ENCODE results near the gene TST. TPM values are rescaled to one million over a fixed set of nuclear protein-coding genes. Genes with fewer than 3 reads are reported as not detected.

Gene TST
- total and polyA plus RNA-seq, 2 donors (not counting 1 experiment from before 2014, with no cell fraction given): 12.7 to 21.6 TPM

DNA sequence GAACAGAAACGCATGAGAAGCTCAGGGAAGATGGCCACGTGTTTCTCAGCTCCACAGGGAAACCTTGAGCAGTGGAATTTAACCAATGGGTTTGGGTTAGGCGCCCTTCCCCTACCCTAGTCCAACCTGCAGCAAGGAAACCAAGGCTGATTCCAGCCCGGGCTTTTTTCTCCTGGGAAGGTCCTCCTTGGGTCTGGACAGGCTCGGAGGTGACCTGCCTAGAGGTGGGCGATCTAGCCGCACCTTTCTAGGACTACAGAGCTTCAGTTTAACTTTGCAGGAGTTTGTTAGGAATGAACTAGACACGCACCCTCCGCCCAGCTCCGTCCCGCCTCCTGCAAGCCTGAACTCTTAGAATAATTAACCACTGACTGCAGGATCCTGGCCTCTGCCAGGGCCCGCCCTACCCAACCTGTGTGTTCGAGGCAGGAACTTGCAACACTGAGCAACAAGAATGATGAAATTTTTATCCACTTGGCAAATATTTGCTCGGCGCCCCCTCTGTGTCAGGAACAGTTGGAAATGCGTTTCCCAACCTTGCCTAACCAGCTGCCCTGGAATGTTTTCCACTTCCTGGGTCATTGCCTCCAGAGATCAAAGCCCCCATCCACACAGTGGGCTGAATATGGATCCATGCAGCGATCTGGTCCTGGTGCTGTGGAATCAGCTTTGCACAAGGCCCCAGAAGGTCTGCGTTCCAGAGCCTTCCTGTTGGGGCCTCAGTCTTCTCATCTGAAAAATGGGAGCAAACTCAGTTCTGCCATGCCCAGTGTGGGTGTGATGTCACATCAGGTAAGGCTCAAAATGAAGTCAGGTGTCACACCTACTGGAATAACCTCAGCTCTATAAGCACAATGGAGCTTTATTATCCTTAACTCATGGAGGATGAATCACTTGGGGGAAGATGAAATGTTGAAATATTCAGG, 13.6 kb upstream of the TST start:
- Histone ChIP-seq H2AFZ (ENCODE audit: low read length) (no peak overlapping the region), H3K4me1 (ENCODE audit: control insufficient read depth, extremely low read depth, insufficient read depth, low read length) (no peaks in the 10 kb centered on the region), H4K20me1 (ENCODE audit: control insufficient read depth, extremely low read depth, insufficient read depth, low read length) (no peaks in the 10 kb centered on the region), H3K27ac (ENCODE audit: insufficient read depth, low read length) (no peak overlapping the region), H3K9ac (ENCODE audit: insufficient read depth, low read length) (no peak overlapping the region), H3K9me3 (ENCODE audit: control insufficient read depth, insufficient read depth, low read depth, low read length) (no peaks in the 10 kb centered on the region), H3K79me2 (ENCODE audit: control insufficient read depth, insufficient read depth, low read length) (no peaks in the 10 kb centered on the region), H3K36me3 (ENCODE audit: control insufficient read depth, insufficient read depth, low read length) (peaks cover 6% of the 10 kb centered on the region), H3K27me3 (ENCODE audit: control insufficient read depth, insufficient read depth, low read length) (no peaks in the 10 kb centered on the region), H3K4me2 (ENCODE audit: extremely low read depth, insufficient read depth, low read length) (no peak overlapping the region), H3K4me3 (replicated peaks in 1 of 4; ENCODE audit: control extremely low read depth in 1 of 4, insufficient read depth in 1 of 4, low read depth in 3 of 4, low read length in 4 of 4) (no peak overlapping the region)
- no peak for TF ChIP-seq EZH2 (IDR thresholded peaks at IDR 0.05; ENCODE audit: low read length, missing control alignments)
- TF ChIP-seq, protein P1, sequence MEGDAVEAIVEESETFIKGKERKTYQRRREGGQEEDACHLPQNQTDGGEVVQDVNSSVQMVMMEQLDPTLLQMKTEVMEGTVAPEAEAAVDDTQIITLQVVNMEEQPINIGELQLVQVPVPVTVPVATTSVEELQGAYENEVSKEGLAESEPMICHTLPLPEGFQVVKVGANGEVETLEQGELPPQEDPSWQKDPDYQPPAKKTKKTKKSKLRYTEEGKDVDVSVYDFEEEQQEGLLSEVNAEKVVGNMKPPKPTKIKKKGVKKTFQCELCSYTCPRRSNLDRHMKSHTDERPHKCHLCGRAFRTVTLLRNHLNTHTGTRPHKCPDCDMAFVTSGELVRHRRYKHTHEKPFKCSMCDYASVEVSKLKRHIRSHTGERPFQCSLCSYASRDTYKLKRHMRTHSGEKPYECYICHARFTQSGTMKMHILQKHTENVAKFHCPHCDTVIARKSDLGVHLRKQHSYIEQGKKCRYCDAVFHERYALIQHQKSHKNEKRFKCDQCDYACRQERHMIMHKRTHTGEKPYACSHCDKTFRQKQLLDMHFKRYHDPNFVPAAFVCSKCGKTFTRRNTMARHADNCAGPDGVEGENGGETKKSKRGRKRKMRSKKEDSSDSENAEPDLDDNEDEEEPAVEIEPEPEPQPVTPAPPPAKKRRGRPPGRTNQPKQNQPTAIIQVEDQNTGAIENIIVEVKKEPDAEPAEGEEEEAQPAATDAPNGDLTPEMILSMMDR (conservative IDR thresholded peaks at IDR 0.05 in 1 of 2, IDR thresholded peaks at IDR 0.05 in 1 of 2; ENCODE audit: low read depth in 1 of 2, low read length in 2 of 2): no peak
- peak; percentile 38 to 79 for DNase-seq (ENCODE audit: low read depth in 2 of 2)

DNA sequence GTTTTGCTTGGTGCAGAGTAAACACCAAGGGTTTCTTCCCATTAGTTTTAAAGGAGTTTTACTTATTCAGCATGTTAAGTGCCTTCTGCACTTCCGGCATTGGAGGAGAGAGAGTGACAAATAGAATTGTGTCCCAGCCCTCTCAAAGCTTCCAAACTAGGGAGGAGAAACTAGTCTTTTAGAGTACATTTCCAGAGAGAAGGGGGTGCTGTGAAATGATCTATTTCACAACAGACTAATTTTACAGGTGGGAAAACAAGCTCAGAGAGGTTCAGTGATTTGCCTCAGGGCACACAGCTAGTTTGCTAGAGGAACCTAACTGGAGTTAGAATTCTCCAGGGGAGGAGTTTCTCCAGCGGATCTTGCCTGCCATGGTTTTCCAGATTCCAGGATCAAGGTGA, 12.9 kb upstream of the TST start:
- peaks cover 6% of the 10 kb centered on the region for H3K36me3 ChIP-seq (ENCODE audit: control insufficient read depth, insufficient read depth, low read length)
- H3K4me2 ChIP-seq (ENCODE audit: extremely low read depth, insufficient read depth, low read length): no peak overlapping the region
- H3K27me3 ChIP-seq (ENCODE audit: control insufficient read depth, insufficient read depth, low read length): no peaks in the 10 kb centered on the region
- no peaks in the 10 kb centered on the region for H4K20me1 ChIP-seq (ENCODE audit: control insufficient read depth, extremely low read depth, insufficient read depth, low read length)
- H3K9me3 ChIP-seq (ENCODE audit: control insufficient read depth, insufficient read depth, low read depth, low read length): no peaks in the 10 kb centered on the region
- H3K4me1 ChIP-seq (ENCODE audit: control insufficient read depth, extremely low read depth, insufficient read depth, low read length): no peaks in the 10 kb centered on the region
- H3K79me2 ChIP-seq (ENCODE audit: control insufficient read depth, insufficient read depth, low read length): no peaks in the 10 kb centered on the region
- H2AFZ ChIP-seq (ENCODE audit: low read length): no peak overlapping the region
- TF ChIP-seq EZH2 (IDR thresholded peaks at IDR 0.05; ENCODE audit: low read length, missing control alignments): no peak
- TF ChIP-seq, protein P1 (conservative IDR thresholded peaks at IDR 0.05 in 1 of 2, IDR thresholded peaks at IDR 0.05 in 1 of 2; ENCODE audit: low read depth in 1 of 2, low read length in 2 of 2): no peak
- H3K4me3 ChIP-seq (replicated peaks in 1 of 4; ENCODE audit: control extremely low read depth in 1 of 4, insufficient read depth in 1 of 4, low read depth in 3 of 4, low read length in 4 of 4): no peak overlapping the region
- H3K27ac ChIP-seq (ENCODE audit: insufficient read depth, low read length): no peak overlapping the region
- no peak overlapping the region for H3K9ac ChIP-seq (ENCODE audit: insufficient read depth, low read length)
- no peak for DNase-seq (ENCODE audit: low read depth in 2 of 2)

DNA sequence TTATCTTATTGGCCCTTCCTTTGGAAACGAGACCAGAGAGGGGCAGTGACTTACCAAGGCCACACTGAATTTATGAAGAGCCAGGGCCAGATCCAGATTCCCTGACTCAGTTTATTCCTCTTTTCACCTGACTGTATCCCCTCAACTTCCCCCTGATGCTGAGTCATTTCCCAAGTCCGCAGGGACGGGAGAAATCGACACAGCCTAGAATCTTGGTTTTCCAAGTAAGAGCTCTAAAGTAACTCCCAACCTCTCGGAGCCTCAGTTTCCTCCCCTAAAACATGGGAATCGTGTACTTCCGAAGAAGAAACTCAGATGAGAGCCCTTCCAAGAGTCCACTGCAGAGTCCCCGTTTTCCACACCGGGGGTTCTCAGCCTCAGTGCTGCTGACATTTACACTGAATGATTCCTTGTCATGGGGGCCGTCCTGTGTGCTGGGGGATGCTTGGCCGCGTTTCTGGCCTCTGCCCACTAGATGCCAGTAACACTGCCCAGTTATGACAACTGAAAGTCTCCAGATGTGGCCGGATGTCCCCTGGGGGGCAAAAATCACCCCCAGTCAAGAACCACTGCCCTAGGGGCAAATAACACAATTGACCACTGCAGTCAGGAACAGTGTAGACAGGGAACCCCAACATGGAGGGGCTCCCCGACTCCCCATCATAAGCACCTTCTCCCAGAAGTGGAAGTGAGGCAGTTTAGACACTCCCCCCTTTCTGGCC, 11.5 kb upstream of the TST start:
- no peak overlapping the region for H3K4me2 ChIP-seq (ENCODE audit: extremely low read depth, insufficient read depth, low read length)
- no peak for DNase-seq (ENCODE audit: low read depth in 2 of 2)
- H3K27me3 ChIP-seq (ENCODE audit: control insufficient read depth, insufficient read depth, low read length): no peaks in the 10 kb centered on the region
- H3K9ac ChIP-seq (ENCODE audit: insufficient read depth, low read length): no peak overlapping the region
- H2AFZ ChIP-seq (ENCODE audit: low read length): no peak overlapping the region
- H3K4me1 ChIP-seq (ENCODE audit: control insufficient read depth, extremely low read depth, insufficient read depth, low read length): no peaks in the 10 kb centered on the region
- H4K20me1 ChIP-seq (ENCODE audit: control insufficient read depth, extremely low read depth, insufficient read depth, low read length): no peaks in the 10 kb centered on the region
- peaks cover 7% of the 10 kb centered on the region for H3K36me3 ChIP-seq (ENCODE audit: control insufficient read depth, insufficient read depth, low read length)
- H3K4me3 ChIP-seq (replicated peaks in 1 of 4; ENCODE audit: control extremely low read depth in 1 of 4, insufficient read depth in 1 of 4, low read depth in 3 of 4, low read length in 4 of 4): no peak overlapping the region
- no peak for TF ChIP-seq EZH2 (IDR thresholded peaks at IDR 0.05; ENCODE audit: low read length, missing control alignments)
- TF ChIP-seq, protein P1 (conservative IDR thresholded peaks at IDR 0.05 in 1 of 2, IDR thresholded peaks at IDR 0.05 in 1 of 2; ENCODE audit: low read depth in 1 of 2, low read length in 2 of 2): no peak
- no peaks in the 10 kb centered on the region for H3K79me2 ChIP-seq (ENCODE audit: control insufficient read depth, insufficient read depth, low read length)
- H3K9me3 ChIP-seq (ENCODE audit: control insufficient read depth, insufficient read depth, low read depth, low read length): no peaks in the 10 kb centered on the region
- H3K27ac ChIP-seq (ENCODE audit: insufficient read depth, low read length): no peak overlapping the region

Data from fibroblast of lung (primary cell).